Vagina (tissue), 2 donors: Measurements from ENCODE around the gene TEKT5. TPM values are rescaled to one million over a fixed set of nuclear protein-coding genes. Genes with fewer than 3 reads are reported as not detected.

Experiments used
- DNase-seq, 2 donors: peaks; one replicate each; pipeline ENCODE4 v3.0.0-alpha.2; 2017; ENCODE audit errors: extremely low spot score in 2 of 2
- H3K27ac ChIP-seq: fragments of 200-600 bp; sonication (generic); one replicate; pipeline ENCODE4 v1.5.1; 2019
- H3K27me3 ChIP-seq: fragments of 200-600 bp; sonication (generic); one replicate; pipeline ENCODE4 v1.5.1; 2019
- H3K36me3 ChIP-seq, 2 donors: fragments of 200-600 bp; sonication (generic); one replicate each; pipeline ENCODE4 v1.5.1; 2017 to 2019
- H3K4me1 ChIP-seq: fragments of 200-600 bp; sonication (generic); one replicate; pipeline ENCODE4 v1.5.1; 2019
- H3K4me3 ChIP-seq, 2 donors: fragments of 200-600 bp; sonication (generic); 1 replicate in 1 of 2; 2 replicates in 1 of 2; pipeline ENCODE4 v1.5.1; 2016 to 2019
- H3K9me3 ChIP-seq: fragments of 200-600 bp; sonication (generic); one replicate; pipeline ENCODE4 v1.5.1; 2019
- POLR2A ChIP-seq, 2 donors: fragments of 450-650 bp; IDR thresholded peaks; one replicate each; pipeline ENCODE4 v1.6.1; 2017; ENCODE audit warnings: antibody characterized with exemption in 2 of 2, mild to moderate bottlenecking in 2 of 2, moderate library complexity in 2 of 2
- POLR2AphosphoS5 ChIP-seq, 2 donors: sonication (generic); formaldehyde crosslinking; IDR thresholded peaks; one replicate each; pipeline ENCODE4 v1.9.0; 2017; ENCODE audit warnings: antibody characterized with exemption in 2 of 2, mild to moderate bottlenecking in 2 of 2, low read depth in 1 of 2; ENCODE audit not compliant: insufficient read depth in 1 of 2
- intact Hi-C: fragments of 100-400 bp; cut with DNase I; formaldehyde crosslinking; loops from one replicate; pipeline ENCODE4 v1.15.1; 2023
- total RNA-seq: library from RNA; depleted of rRNA; stranded (reverse); fragments of >200 nt; gene quantifications from one replicate; pipeline ENCODE4 v1.2.3, GENCODE V29; 2016
- TF ChIP-seq, protein P1 (sequence below), 3 experiments: fragments of 450-650 bp in 2 of 3; fragments of 200-600 bp in 1 of 3; sonication (generic) in 1 of 3; IDR thresholded peaks; one replicate each; pipeline ENCODE4 v1.5.1; 2017 to 2019; ENCODE audit warnings: antibody characterized with exemption in 3 of 3, mild to moderate bottlenecking in 2 of 3, moderate library complexity in 2 of 3

Gene TEKT5
- total RNA-seq, 1 donor from 2014 or later, result not detected

DNA sequence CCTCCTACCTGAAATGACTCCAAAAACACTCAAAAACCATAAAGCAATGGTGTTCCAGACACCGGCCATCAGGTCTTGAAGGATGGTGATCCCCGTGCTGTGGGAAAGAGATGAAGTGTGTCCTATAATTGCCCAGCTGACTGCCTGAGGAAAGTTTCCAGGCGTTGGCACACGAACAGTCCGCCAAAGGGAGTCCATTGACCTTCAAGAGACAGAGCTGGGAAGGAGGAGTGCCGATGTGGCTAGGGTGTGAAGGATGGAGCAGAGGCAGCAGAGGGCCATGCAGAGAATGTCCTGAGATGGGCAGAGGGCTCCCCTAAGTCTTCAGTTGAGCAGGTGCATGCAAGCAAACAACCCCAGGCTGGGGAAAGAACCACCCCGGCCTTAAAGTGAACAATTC lies 37.1 kb upstream of the TEKT5 start:
- peak in 1 of 2 donors; percentile 28 for DNase-seq
- Histone ChIP-seq H3K36me3 (no peaks in the 10 kb centered on the region), H3K27ac (no peak overlapping the region), H3K27me3 (no peaks in the 10 kb centered on the region), H3K4me1 (peaks cover 5% of the 10 kb centered on the region), H3K4me3 (no peak overlapping the region), H3K9me3 (no peaks in the 10 kb centered on the region)
- TF ChIP-seq POLR2AphosphoS5 (IDR thresholded peaks at IDR 0.05; ENCODE audit: insufficient read depth in 1 of 2, low read depth in 1 of 2), result no peak
- TF ChIP-seq POLR2A (IDR thresholded peaks at IDR 0.05), result no peak
- TF ChIP-seq, protein P1, sequence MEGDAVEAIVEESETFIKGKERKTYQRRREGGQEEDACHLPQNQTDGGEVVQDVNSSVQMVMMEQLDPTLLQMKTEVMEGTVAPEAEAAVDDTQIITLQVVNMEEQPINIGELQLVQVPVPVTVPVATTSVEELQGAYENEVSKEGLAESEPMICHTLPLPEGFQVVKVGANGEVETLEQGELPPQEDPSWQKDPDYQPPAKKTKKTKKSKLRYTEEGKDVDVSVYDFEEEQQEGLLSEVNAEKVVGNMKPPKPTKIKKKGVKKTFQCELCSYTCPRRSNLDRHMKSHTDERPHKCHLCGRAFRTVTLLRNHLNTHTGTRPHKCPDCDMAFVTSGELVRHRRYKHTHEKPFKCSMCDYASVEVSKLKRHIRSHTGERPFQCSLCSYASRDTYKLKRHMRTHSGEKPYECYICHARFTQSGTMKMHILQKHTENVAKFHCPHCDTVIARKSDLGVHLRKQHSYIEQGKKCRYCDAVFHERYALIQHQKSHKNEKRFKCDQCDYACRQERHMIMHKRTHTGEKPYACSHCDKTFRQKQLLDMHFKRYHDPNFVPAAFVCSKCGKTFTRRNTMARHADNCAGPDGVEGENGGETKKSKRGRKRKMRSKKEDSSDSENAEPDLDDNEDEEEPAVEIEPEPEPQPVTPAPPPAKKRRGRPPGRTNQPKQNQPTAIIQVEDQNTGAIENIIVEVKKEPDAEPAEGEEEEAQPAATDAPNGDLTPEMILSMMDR (IDR thresholded peaks at IDR 0.05), result no peak
- intact Hi-C loops, result no loop called here

GRCh38 chr16:10729104-10730048 lies 34.6 kb upstream of the TEKT5 start:
- no peak overlapping the region for H3K27ac ChIP-seq
- TF ChIP-seq POLR2AphosphoS5 (IDR thresholded peaks at IDR 0.05; ENCODE audit: insufficient read depth in 1 of 2, low read depth in 1 of 2) (no peak), POLR2A (IDR thresholded peaks at IDR 0.05) (no peak)
- TF ChIP-seq, protein P1 (IDR thresholded peaks at IDR 0.05), result no peak
- no peaks in the 10 kb centered on the region for H3K9me3 ChIP-seq
- H3K4me3 ChIP-seq, result no peak overlapping the region
- DNase-seq, result no peak
- H3K36me3 ChIP-seq, result no peaks in the 10 kb centered on the region
- H3K27me3 ChIP-seq, result no peaks in the 10 kb centered on the region
- intact Hi-C loops, result no loop called here
- H3K4me1 ChIP-seq, result peaks cover 5% of the 10 kb centered on the region

DNA sequence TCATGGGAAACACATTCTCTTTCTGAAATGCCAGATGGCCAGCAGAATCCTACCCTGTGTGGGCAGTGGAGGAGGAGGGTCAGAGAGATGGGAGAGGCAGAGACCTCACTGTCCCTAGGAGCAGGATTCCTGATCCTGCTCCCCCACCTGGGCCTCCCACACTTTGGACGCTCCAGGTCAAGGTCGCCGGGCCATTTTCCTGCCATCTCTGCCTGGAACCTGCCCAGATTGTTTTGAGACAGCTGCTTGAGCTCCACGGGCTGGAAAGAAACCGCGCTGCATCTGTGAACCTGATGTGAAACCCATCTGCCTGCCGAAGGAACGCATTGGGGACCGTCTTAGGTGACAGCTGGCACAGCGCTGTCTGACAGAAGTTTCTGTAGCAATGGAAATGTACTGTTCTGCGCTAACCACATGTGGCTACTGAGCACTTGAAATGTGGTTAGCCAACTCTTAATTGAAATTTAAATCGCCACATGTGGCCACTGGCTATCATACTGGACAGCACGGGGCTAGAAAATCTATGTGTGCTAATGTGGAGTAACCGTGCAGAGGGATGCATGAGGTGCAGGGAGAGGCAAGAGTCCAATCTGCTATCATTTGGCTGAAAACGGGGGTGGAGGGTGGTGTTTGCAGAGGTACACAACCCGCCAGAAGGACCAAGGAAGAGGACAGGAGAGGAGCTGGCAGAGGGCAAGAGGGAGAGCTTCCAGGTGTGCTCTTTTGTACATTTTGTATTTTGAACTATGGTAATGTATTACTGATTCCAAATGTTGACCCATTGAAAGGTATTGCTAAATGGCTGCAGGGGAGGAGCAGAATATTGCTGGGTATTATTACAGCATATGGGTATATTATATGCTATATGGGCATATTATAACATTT lies 33.5 kb upstream of the TEKT5 start:
- no peak for DNase-seq
- Histone ChIP-seq H3K27ac (no peak overlapping the region), H3K27me3 (no peaks in the 10 kb centered on the region), H3K36me3 (no peaks in the 10 kb centered on the region), H3K9me3 (no peaks in the 10 kb centered on the region), H3K4me3 (no peak overlapping the region), H3K4me1 (peaks cover 5% of the 10 kb centered on the region)
- TF ChIP-seq, protein P1 (IDR thresholded peaks at IDR 0.05), result no peak
- no peak for TF ChIP-seq POLR2AphosphoS5 (IDR thresholded peaks at IDR 0.05; ENCODE audit: insufficient read depth in 1 of 2, low read depth in 1 of 2)
- no peak for TF ChIP-seq POLR2A (IDR thresholded peaks at IDR 0.05)
- intact Hi-C loops, result no loop called here

DNA sequence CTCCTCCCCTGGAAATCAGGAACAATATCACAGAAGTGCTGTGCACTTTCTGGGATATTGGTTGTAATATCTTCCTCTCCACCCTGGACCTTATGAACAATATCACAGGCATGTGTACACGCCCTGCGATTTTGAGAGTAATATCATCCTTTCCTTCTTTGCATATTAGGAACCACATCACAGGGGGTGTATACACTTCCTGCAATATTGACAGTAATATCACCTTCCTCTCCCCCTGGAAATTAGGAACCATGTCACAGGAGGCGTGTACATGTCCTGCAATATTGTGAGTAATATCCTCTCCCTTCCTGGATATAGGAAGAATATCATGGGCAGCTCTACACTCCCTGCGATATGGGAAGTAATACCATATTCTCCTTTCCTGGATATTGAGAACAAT lies 14.2 kb upstream of the TEKT5 start:
- intact Hi-C loops, result no loop called here
- no peaks in the 10 kb centered on the region for H3K9me3 ChIP-seq
- H3K4me1 ChIP-seq, result no peaks in the 10 kb centered on the region
- TF ChIP-seq, protein P1 (IDR thresholded peaks at IDR 0.05), result no peak
- TF ChIP-seq POLR2A (IDR thresholded peaks at IDR 0.05) (no peak), POLR2AphosphoS5 (IDR thresholded peaks at IDR 0.05; ENCODE audit: insufficient read depth in 1 of 2, low read depth in 1 of 2) (no peak)
- H3K27me3 ChIP-seq, result no peaks in the 10 kb centered on the region
- H3K36me3 ChIP-seq, result no peaks in the 10 kb centered on the region
- no peak overlapping the region for H3K27ac ChIP-seq
- H3K4me3 ChIP-seq, result no peak overlapping the region
- no peak for DNase-seq
